SK-N-DZ (cell line): ENCODE data around the gene STON2.

Experiments
- DNase-seq: peaks from one replicate; pipeline ENCODE4 v3.0.0-alpha.2; 2015; ENCODE audit warnings: low spot score

STON2 gene

DNA sequence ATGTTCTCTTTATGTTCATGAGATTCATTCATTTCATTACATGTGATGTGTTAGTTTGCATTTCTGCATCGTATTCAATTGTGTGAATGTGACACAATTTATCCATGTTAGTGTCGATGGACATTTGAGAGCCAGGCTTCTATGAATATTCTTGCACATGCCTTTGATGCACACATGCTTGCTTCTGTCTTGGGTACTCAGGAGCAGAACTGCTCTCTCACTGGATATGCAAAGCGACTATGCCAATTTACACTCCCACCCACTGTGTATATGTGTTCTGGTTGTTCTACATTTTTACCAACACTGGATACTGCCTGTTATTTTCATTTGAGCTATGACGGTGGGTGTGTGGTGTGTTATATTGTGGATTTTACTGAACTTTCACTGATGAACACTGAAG is 95.1 kb downstream of the STON2 start:
- DNase-seq = no peak

DNA sequence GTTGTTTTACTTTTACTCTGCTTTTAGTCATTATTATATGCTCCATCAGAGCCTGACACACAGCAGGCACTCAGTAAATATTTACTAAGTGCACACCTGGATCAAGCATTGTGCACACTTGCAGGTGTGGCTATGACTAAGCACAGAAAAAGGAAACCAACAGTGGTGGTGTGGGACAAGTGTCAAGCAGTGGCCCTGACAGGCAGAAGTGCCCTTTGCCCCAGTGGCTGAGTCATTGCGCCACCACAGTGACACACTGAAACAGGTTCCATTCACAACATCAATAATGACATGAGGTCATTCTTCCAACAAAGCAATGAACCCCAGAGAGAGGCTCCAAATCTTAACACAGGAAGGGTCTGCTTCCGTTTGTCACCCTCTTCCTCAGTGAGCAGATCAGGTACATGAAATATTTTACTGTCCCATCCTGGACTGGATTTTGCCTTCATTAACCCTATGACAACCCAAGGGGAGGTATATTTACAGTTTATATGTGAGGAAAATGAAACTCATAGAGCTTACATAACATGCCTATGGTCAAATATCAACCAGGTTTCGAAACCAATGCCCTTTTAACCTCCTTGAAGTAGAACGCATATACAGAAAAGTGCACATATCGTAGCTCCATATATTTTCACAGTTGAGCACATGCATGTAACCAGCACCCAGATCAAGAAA is 96.7 kb downstream of the STON2 start:
- no peak for DNase-seq

DNA sequence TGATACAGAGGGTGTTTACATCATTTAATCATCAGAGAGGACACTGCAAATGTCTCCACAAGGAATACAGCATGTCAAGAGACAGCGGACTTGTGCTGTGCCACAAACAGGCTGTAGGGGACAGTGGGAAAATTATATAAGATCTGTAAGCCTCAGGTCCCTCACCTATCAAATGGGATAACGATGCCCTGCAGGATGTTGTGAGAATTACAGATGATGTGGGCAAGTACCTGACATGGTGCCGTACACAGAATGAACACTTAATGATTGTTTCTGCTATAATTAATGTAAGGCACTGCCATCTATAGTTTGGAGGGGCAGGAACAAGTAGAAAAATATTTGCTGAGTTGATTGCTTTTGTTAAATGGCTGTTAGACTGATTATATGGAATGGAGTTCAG is 97.5 kb downstream of the STON2 start:
- no peak for DNase-seq

DNA sequence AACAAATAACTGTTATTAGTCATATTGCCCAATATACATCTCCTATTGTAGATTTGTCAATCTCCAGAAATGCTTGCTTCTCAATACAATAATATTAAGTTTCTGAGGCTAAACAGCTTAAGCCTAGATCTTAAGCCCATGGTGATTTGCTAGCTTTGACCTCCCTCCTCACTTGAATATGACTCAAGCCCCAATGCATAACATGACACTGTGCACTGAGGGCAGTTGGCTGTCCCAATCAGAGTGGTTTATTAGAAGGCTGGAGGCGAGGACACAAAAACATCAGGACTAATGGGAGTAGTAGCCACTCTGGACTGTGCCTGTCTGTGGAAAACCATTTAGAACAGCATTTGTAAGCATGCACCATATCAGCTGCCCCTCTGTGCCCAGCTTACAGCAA is 98.3 kb downstream of the STON2 start:
- DNase-seq = no peak

DNA sequence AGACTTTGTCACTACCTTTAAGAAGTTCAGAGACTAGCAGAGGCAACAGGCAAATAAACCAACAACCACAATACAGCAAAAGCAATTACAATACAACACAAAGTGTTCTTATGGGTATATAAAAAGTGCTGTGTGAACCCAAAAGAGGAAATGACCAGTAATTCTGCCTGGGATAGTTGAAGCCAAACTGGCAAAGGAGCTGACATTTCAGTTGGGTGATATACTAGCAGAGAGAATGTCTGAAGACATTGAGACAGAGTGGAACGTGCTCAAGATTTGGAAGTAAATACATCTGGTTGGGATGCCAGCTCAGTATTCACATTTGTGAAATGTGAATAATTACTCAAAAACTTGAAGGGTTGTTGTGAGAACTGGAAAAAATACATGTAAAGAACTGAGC is 98.8 kb downstream of the STON2 start:
- no peak for DNase-seq

DNA sequence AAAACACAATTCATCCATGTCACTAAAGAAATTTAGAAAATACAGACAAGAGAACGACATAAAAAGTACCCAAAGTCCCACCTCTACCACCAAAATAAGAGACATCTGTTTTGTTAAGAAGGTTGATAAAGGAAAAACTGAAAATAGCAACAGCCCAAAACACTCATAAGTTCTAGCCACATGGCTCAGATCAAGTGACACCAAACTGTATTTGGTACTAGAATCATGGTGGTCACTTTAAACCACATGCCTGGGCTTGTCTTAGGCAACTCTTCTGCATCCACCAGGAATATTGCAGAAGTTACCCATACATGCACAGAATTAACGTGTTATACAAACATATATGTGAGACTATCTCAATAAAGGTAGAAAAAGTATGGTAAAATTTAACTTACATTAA is 101.2 kb downstream of the STON2 start:
- DNase-seq = no peak

DNA sequence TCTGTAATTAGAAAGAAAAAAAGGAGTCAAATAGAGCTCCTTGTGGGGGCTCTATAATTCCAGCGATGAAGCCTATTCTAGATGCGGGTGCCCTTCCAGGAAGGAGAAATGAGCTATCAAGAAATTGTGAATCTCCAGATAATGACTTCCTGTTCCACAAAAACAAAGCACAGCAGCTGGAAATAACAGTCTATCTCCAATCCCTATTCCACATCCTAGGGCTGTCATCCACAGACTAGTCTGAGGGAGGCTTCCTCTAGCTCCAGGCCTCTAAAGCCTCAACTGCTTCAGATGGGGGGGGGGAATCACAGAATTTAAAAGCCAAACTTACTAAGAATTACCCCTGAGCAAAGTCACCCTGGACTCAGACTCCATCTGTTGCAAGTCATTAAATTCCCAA is 102.0 kb downstream of the STON2 start:
- DNase-seq = no peak

DNA sequence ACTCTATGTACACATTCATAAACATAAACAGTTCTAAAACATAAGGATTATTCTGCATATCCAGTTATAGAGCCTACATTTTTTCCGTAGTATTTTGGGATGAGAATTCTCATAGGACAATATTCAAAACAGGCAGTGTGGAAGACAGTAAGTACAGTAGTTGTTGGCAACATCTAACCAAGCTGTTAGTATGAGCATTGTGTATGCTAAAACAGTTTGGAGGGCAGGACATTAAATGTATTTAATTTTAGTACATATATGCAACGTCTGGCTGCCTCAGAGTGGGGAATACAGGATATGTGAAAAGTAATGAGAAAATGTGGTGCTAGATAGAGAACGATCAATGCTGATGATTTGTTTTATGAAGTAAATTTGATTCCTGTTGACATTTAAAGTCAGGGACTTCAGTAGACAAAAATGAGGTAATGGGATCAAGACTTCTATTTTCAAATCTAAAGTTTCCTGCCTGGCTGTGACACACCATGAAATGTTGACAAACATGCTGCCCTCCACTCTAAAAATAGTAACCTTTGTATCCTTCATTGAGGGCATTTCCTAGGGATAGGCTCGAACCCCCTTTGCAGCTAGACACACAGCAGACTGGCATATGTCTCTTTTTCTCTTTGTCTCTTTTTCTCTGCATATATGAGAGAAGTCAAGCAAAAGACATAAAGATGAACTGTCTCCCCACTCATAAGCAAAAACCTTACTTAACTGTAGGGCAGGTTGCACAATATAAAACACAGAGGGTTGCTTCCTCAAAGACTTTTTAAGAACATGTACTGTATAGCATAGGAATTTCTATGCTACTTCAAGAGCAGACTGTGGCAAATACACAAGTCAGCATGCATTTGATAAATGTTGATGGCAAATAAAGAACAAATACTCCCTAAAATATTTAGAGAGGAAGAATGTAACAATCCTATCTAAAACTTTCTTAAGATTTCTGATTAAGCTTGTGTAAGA is 103.9 kb downstream of the STON2 start:
- DNase-seq = no peak

DNA sequence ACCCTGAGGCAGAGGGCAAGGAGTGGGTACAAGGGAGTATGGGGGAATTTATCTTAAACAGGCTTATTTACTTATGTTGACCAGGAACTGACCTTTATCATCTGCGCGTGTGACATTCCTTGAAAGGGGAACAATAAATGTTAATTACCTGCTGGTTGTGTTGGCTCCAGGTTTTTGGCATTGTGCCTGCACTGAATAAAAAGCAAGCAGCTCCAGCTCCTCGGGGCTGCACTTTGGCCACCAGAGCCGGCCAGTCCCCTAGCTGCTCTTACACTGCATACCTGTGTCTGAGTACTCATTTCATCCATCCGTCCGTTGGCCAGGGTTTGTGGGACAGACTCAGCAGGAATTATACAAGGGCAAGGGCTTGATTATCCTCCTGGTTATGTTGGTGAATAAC is 110.6 kb downstream of the STON2 start:
- no peak for DNase-seq

DNA sequence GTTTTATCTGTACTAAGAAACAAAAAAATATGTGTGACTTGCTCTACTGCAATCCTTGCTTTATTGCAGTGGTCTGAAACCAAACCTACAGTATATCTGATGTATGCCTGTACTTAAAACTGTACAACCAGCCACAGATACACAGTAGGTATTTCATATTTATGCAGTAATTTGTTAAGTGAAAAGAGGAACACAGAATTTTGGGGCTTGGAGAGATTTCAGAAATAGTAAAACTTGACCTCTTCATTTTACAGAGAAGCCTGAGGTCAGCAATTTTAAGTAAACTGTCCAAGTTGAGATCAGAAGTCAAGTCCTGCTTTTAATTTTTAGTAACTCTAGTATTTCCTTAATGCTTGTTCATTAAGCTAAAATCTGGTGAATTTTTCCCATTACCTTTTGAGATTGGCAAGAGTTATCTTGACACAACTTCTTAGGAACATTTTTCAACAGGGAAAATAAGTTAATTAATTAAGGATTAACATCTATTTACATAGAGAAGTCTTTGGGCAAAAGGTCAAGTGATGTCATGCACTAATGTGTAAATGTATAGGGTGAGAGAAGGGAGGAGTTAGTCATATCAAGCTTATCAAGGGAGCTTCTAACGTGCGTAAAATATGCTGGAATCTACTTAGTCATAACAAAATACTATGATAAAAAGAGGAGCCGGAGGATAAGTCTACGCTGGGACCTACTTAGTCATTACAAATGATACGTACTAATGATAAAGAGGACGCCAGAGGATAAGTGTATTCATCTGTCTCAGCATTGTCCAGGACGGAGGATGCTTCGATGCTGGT is 113.4 kb downstream of the STON2 start:
- DNase-seq = no peak

DNA sequence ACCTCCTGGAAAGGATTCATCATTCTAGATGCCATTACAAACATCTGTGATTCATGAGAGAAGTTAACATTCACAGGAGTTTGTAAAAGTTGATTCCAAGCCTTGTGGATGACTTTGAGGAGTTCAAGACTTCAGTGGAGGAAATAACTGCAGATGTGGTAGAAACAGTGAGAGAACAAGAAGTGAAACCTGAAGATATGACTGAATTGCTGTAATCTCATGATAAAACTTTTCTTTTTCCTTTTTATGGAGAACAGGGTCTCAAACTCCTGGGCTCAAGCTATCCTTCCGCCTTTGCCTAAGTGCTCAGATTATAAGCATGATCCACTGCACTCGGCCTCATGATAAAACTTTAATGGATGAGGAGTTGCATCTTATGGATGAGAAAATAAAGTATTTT is 114.9 kb downstream of the STON2 start:
- DNase-seq = no peak

DNA sequence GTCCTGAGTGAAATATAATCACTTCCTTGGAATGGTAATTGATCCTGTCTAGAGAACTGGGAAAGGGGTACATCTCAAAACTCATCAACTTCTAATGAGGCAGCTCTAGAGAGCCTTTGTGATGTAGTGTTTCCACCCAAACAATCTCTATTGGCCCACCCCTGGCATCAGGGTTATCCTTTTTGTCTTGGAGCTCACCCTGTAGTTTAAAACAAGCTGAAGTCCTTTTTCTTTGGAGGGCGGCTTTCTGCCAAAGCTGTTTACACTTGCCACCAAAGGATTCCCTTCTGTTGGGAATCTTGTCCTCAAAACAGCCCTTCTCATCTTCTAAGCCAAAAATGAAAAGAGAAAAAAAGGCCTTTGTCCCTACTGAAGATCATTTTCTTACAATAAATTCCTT is 118.8 kb downstream of the STON2 start:
- DNase-seq = no peak

DNA sequence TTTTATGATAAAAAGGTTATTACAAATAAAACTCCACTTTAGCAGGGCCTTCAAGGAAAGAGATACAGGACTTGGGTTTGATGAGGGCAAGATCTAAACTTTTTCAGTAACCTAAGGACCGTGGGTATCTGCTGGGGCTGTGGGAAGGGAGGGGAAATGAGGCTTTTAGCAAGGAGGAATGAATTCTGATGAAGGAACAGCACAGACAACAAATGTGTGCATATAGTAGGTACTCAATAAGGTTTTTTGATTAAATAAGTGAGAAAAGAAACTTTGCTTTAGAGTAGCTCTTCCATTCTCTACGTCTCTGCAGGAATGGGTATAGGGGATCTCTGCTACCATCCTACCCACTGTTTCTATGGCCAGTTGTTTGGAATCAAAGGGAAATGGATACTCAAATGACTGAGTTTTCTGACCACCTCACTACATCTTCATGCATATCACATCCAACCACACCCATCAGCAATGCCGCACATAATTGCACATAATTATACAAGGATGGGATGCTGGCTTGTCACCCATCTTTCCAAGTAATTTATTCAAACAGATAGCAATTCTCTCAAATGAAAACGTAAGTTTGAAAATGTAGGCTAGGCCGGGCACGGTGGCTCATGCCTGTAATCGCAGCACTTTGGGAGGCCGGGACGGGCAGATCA is 119.9 kb downstream of the STON2 start:
- no peak for DNase-seq

DNA sequence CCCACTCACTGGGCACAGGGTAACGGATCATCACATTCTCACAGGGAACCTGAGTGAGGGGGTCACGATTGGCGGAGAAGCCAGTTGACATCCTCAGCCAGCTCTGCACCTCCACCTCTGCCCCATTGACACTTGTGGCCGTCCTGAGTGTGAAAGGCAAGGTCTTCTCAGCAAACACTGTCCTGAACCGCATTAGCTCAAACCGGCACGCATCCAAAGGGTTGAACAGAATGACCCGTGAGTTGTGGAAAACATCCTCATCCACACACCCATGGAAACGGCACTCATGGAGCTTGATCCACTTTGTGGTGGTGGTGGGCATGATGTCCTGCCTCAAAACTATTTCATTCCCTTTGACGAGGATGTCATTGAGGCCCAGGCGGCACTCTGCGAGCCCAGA is 123.0 kb downstream of the STON2 start:
- no peak for DNase-seq

DNA sequence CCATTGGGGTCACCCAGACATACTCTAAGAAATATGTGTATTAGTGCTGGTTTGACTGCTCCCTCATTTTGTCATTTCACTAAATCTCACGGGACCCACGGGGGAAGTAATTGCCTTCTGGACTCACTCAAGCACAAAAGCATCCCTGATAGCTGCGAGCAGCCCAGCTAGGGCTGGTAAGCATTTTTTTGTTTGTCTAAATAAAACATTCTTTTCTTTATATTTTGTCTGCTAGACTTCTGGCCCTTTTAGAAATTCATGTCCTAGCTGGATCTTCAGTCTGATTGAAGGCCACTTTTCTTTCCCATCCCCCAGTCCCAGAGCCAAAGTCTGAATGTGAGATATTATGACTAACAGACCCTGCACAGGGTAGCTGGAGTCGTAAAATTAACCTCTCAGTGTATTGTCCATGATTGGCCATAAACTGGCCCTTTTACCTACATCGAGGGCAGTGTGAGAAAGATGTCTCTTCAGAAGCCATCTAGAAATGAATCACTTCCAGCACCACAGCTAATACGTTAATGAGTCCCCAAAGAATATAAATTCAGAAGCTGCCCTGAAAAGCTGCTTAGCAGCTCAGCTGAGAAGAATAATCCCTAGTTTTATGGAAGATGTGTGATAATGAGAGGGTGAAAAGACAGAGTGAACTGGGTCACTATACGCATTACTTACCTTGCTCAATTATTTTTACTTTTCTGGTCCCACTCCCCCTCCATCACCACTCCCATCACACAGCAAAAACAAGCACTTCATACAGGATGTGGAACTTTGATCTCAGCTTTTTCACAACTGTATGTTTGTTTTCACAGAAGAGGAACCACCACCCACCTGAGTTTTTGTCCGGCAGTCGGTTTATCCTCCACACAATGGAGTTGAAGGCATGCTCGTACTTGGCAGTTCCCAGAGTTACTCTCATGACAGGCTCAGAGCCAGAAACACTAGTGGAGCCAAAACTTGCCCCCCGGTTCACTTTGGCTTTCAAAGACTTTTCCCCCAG is 123.8 kb downstream of the STON2 start:
- peak; percentile 12 for DNase-seq

DNA sequence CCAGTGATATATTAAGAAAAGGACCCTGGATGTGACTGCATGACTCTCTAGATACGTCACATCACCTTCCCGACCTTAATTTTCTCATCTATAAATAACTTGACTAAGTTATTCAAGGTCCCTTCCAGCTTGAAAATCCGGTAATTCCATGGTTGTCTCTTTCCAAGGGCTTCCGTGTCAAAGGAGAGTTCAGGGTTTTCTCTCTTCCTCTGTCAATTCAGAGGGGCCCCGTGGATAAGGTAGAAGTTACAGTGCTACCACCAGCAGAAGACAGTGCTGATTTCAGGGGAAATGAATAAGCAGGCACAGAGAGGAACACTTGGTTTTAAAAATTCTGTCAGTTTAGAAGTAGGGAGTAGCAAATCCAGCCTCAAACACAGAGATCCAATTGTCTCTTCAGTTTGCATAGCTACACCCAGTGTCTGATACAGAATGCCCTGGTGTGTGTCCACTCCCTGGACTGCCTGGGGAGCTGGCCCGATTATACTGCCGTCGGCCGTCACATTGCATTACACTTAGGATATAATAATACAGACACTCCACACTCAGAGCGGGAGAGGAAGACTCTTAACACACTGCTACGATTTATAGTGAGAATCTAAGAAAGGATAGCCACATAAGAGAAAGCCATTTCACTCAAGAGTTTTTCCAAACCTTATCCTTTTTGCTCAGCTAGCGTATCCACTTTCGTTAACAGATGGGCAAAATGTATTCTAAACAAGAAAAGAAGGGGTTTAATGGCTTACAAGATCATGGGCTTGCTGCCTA is 124.6 kb downstream of the STON2 start:
- DNase-seq = no peak

DNA sequence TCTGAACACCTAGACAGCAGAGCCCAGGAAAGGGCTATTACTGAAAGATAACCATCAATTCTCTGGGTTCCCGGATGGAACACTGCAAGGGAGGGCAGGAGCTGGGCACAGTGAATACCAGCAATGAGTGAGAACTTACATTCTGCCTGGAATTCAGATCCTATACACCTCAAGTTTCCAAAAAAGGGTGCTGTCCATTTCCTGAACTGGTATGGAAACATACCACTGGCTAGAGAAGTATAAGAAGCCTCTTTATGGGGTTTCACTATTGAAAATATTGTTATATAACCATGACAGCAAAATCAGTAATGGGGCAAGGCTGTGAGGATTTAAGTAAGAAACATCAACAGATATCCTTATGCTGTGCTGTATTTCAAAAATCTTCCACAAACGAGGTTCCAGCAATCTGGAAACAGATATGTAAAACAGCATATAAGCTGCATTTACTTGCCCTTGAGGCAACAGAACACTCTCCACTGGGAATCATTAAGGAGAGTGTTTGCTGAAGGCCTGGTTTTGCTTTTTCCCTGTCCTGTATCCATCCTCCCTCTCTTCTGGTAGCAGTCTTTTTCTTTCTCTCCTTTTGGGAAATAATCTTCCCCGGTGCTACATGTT is 126.1 kb downstream of the STON2 start:
- no peak for DNase-seq

DNA sequence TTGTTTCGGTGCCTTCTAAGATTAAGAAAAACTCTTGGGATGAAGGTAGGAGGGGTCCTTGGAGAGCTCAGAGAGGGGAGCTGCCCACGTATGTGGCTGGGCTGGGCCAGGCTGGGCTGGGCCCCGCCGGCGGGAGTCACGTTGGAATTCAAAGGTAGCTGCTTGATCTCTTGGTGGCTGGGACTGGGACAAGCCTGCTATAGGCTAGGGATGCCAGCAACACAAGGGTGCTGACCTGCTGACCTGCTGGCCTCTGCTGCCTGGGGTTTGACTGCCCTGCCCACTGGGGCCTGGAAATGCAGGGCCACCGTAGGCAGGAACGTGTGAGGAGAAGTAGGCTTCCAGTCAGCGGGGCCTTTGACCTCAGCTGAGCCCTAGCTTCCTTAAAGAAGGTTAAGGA is 126.6 kb downstream of the STON2 start:
- no peak for DNase-seq

DNA sequence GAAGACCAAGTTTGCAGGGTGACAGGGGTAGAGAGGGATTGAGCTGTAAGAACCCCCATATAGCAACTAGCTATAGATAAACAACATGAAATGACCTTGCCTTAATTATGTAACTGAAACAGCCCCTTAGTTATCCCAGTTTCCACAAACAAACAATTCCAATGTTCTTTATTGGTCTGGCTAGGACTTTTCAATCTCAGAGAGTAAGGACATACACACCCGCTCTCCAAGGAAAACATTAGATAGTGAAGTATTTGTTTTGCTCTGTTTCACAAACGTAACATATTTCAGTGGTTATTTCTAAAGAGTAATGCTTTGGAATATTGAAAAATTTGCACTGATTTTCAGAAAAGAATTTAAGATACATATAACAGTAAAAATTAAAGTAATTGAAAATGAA is 127.8 kb downstream of the STON2 start:
- DNase-seq = no peak
